NCI-H187 treated with DMSO at 0.1 percent for 48 hours (cell line): ENCODE results near the gene NUDT6.
"Not testable (repeated sequence)": the region's sequence is repeated elsewhere in the genome, so short reads cannot be mapped to it uniquely, and the experiment has no call there.

Experiments used
- DNase-seq: peaks from one replicate; lab custom pipeline; 2025; lab: John Stamatoyannopoulos, UW

The NUDT6 gene

GRCh38 chr4:122875949-122876348 is 46.4 kb downstream of the NUDT6 start:
- no peak for DNase-seq

- no peak for DNase-seq
Observed at GRCh38 chr4:122873821-122874593, 48.4 kb downstream of the NUDT6 start.

GRCh38 chr4:122873146-122873545 is 49.3 kb downstream of the NUDT6 start:
- no peak for DNase-seq

GRCh38 chr4:122868235-122868634 is 54.2 kb downstream of the NUDT6 start:
- not testable (repeated sequence) for DNase-seq

GRCh38 chr4:122865425-122865824 is 57.0 kb downstream of the NUDT6 start:
- DNase-seq: no peak

GRCh38 chr4:122863639-122864038 is 58.8 kb downstream of the NUDT6 start:
- DNase-seq: no peak

- DNase-seq: no peak
Observed at GRCh38 chr4:122861172-122861943, 61.0 kb downstream of the NUDT6 start.

GRCh38 chr4:122858705-122859104 is 63.7 kb downstream of the NUDT6 start:
- no peak for DNase-seq

GRCh38 chr4:122857160-122857559 is 65.2 kb downstream of the NUDT6 start:
- no peak for DNase-seq

- no peak for DNase-seq
Observed at GRCh38 chr4:122855353-122855890, 67.0 kb downstream of the NUDT6 start.

GRCh38 chr4:122854447-122855352 is 67.7 kb downstream of the NUDT6 start:
- no peak for DNase-seq

- no peak for DNase-seq
Observed at GRCh38 chr4:122851568-122851967, 70.8 kb downstream of the NUDT6 start.

GRCh38 chr4:122849789-122850188 is 72.6 kb downstream of the NUDT6 start:
- DNase-seq: not testable (repeated sequence)

- DNase-seq: no peak
Observed at GRCh38 chr4:122847931-122848330, 74.5 kb downstream of the NUDT6 start.

GRCh38 chr4:122845760-122846159 is 76.6 kb downstream of the NUDT6 start:
- DNase-seq: no peak

GRCh38 chr4:122845066-122845465 is 77.3 kb downstream of the NUDT6 start:
- DNase-seq: no peak

- not testable (repeated sequence) for DNase-seq
Observed at GRCh38 chr4:122844391-122844790, 78.0 kb downstream of the NUDT6 start.

GRCh38 chr4:122842984-122843531 is 79.3 kb downstream of the NUDT6 start:
- DNase-seq: no peak
